Neural crest cell (in vitro differentiated cells): ENCODE measurements around the gene PRLR. TPM values are rescaled to one million over a fixed set of nuclear protein-coding genes. Genes with fewer than 3 reads are reported as not detected.
A peak's percentile ranks its signal among the peaks of the same experiment; 100 is the strongest.
"Not testable (repeated sequence)": the region's sequence is repeated elsewhere in the genome, so short reads cannot be mapped to it uniquely, and the experiment has no call there.

ENCODE experiments used
- DNase-seq: peaks from one replicate; pipeline ENCODE4 v3.0.0; 2021; ENCODE audit warnings: low read depth, mixed read lengths, low spot score
- H3K27ac Mint-ChIP-seq: one replicate; pipeline ENCODE4 v1.8.0; 2021; ENCODE audit warnings: mild to moderate bottlenecking, mixed read lengths; ENCODE audit not compliant: unreplicated experiment
- H3K27me3 Mint-ChIP-seq: 2 replicates; pipeline ENCODE4 v1.8.0; 2021; ENCODE audit warnings: low read depth, mild to moderate bottlenecking, mixed read lengths
- H3K36me3 Mint-ChIP-seq: 2 replicates; pipeline ENCODE4 v1.8.0; 2021; ENCODE audit warnings: low read depth, mild to moderate bottlenecking, mixed read lengths
- H3K4me1 Mint-ChIP-seq: 2 replicates; pipeline ENCODE4 v1.8.0; 2021; ENCODE audit warnings: mixed read lengths
- H3K4me3 Mint-ChIP-seq: one replicate; pipeline ENCODE4 v1.8.0; 2021; ENCODE audit warnings: mild to moderate bottlenecking, mixed read lengths
- H3K9me3 Mint-ChIP-seq: 2 replicates; pipeline ENCODE4 v1.8.0; 2021; ENCODE audit warnings: mixed read lengths
- CTCF ChIP-seq: fragments of 200-600 bp; sonication (generic); conservative IDR thresholded peaks from 2 replicates; pipeline ENCODE4 v1.5.0; 2021; ENCODE audit warnings: antibody characterized with exemption, mild to moderate bottlenecking
- total RNA-seq: library from RNA; stranded (reverse); gene quantifications from 2 replicates; pipeline ENCODE4 v1.2.1, GENCODE V29; 2021

The PRLR gene
- total RNA-seq, 1 donor from 2014 or later, result 0.58 TPM

DNA sequence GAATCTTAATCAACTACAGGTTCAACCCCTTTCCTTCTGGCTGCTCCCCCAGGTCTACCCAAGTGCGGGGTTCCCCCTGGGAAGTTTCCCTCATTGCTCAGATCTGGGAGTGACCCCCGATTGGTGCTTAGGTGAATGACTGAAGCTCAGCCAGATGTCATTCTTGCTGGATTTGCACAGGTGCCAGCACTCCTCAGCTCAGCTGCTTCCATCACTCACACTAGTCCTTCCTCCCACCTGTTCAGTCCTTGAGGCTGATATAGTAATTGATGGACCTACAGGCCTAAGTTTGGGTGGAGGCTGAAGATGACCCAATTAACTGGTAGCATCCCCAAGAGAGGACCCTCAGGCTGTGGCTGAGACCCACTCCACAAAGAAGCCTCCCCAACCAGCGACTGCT is 32.9 kb downstream of the PRLR start:
- Mint-ChIP-seq H3K36me3 (no peaks in the 10 kb centered on the region), H3K9me3 (peaks cover 2% of the 10 kb centered on the region), H3K27me3 (peaks cover 5% of the 10 kb centered on the region), H3K4me3 (no peak overlapping the region), H3K4me1 (no peaks in the 10 kb centered on the region), H3K27ac (no peak overlapping the region)
- no peak for DNase-seq
- TF ChIP-seq CTCF, result no peak

DNA sequence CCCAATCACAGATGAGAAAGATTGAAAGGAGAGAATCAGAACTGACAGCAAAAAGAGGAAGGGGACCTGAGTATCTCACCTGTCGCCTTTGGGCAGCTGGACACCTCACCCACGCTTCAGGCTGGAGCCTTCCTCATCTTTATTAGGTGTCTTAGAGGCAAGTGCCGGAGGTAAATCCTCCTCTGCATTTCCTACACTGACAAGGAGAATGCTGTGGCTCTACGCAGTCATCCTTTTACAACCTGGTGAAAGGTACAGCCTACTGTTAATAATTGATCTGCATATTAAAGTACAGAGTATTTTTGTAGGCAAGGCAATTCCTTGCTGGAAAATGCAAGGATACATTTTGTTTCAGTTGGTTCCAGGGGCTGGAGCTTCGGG is 34.8 kb downstream of the PRLR start:
- peaks cover 5% of the 10 kb centered on the region for H3K27me3 Mint-ChIP-seq
- no peak for DNase-seq
- H3K27ac Mint-ChIP-seq, result peak overlapping the region; percentile 21
- no peaks in the 10 kb centered on the region for H3K9me3 Mint-ChIP-seq
- H3K36me3 Mint-ChIP-seq, result no peaks in the 10 kb centered on the region
- no peak overlapping the region for H3K4me3 Mint-ChIP-seq
- no peak for TF ChIP-seq CTCF
- H3K4me1 Mint-ChIP-seq, result no peaks in the 10 kb centered on the region

DNA sequence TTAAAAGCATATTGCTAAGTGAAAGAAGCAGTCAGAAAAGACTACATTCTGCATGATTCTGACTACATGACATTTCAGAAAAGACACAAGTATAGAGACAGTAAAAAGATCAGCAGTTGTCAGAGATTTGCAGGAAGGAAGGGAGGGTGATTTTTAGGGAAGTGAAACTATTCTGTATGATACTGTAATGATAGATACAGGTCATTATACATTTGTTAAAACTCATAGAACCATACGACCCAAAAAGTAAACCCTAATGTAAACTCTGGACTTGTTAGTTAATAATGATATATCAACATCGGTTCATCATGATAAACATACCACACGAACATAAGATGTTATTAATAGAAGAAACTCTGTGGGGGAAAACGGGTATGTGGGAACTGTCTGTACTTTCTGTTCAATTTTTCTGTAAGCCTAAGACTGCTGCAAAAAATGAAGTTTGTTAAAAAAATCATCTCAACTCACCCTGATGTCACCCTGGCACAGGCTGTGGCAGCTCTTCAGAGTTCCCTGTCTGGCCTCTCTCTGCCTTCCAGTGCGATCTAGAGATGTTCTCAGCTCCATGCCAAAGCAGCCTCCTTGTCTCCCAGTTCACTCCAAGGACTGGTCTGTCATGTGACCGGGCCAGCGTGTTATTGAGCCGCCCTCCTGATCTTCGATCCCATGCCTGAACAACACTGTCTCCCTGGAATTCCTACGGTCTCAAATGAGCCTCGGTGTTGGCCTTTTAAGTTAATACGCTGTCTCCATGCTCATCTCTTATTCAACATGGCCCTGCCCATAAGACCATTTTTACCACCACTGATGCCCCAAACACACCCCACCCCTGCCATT is 35.4 kb downstream of the PRLR start:
- Mint-ChIP-seq H3K4me1 (no peaks in the 10 kb centered on the region), H3K9me3 (no peaks in the 10 kb centered on the region), H3K27ac (peak overlapping the region; percentile 21), H3K36me3 (no peaks in the 10 kb centered on the region), H3K27me3 (peaks cover 5% of the 10 kb centered on the region), H3K4me3 (no peak overlapping the region)
- no peak for TF ChIP-seq CTCF
- no peak for DNase-seq

DNA sequence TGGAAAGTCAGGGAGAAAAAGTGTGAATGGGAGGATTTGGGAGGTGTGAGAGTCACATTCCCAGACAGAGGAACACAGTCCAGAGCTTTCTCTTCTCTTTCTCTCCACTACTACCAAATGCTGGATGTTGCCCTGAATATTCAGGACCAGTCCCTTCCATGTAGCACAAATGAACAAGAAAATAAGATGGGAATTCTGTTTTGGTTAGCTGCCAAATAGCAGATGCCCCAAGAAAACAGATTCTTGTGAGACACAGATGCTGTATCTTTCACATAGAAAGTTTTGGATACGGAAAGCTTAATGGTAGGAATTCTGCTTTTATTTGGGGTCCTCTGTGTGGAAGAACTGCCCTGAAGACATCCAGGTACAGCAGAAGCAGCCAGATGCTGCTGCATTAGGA is 37.8 kb downstream of the PRLR start:
- Mint-ChIP-seq H3K4me3 (no peak overlapping the region), H3K27ac (no peak overlapping the region), H3K36me3 (no peaks in the 10 kb centered on the region), H3K27me3 (no peaks in the 10 kb centered on the region), H3K4me1 (no peaks in the 10 kb centered on the region), H3K9me3 (no peaks in the 10 kb centered on the region)
- no peak for DNase-seq
- TF ChIP-seq CTCF, result no peak

GRCh38 chr5:35189801-35190200 is 40.5 kb downstream of the PRLR start:
- H3K4me3 Mint-ChIP-seq, result not testable (repeated sequence)

DNA sequence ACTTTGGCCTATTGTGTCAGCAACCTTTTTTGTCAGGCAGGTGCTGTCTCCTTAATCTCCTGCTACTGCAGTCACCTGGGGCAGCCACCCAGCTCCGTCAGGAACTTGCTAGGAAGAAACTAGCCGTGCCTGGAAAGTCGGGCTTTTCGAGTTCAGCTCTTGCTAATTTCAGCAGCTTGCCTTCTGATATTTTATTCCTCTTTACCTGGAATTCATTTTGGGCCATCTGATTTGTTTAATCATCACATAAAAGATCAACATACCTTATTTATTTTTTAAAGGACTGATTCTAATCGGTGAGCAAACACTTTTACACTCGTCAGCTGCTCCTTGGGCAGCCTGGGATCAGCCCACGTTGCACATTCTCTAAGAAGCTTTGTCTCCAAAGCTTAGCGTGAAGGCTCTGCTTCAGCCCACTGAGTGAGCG is 42.2 kb downstream of the PRLR start:
- no peaks in the 10 kb centered on the region for H3K36me3 Mint-ChIP-seq
- no peaks in the 10 kb centered on the region for H3K9me3 Mint-ChIP-seq
- DNase-seq, result no peak
- H3K4me1 Mint-ChIP-seq, result no peaks in the 10 kb centered on the region
- no peak overlapping the region for H3K4me3 Mint-ChIP-seq
- no peak overlapping the region for H3K27ac Mint-ChIP-seq
- TF ChIP-seq CTCF, result no peak
- no peaks in the 10 kb centered on the region for H3K27me3 Mint-ChIP-seq

More at GRCh38 chr5:35189801-35190200, 40.5 kb downstream of the PRLR start:
- H3K27me3 Mint-ChIP-seq, H3K27ac Mint-ChIP-seq, DNase-seq, H3K4me1 Mint-ChIP-seq, H3K36me3 Mint-ChIP-seq, H3K9me3 Mint-ChIP-seq: not testable (repeated sequence)

GRCh38 chr5:35187621-35188020 is 42.7 kb downstream of the PRLR start:
- not testable (repeated sequence) for H3K27me3 Mint-ChIP-seq, H3K27ac Mint-ChIP-seq, H3K36me3 Mint-ChIP-seq, DNase-seq, H3K4me3 Mint-ChIP-seq, H3K4me1 Mint-ChIP-seq, H3K9me3 Mint-ChIP-seq
